H1 (cell line): ENCODE measurements around the gene EIF3B. TPM values are rescaled to one million over a fixed set of nuclear protein-coding genes. Genes with fewer than 3 reads are reported as not detected.
"Not testable (repeated sequence)": the region's sequence is repeated elsewhere in the genome, so short reads cannot be mapped to it uniquely, and the experiment has no call there.

Experiments
- CTCF ChIA-PET: fragments of 300-600 bp; sonication (Branson Sonifier 250); formaldehyde crosslinking; loops from one replicate; lab custom pipeline; 2021; ENCODE audit not compliant: partially characterized antibody; lab: Charles Lee
- POLR2A ChIA-PET: fragments of 300-600 bp; sonication (Branson Sonifier 250); formaldehyde crosslinking; loops from one replicate; lab custom pipeline; 2021; ENCODE audit warnings: inconsistent platforms; ENCODE audit not compliant: partially characterized antibody; lab: Charles Lee
- DNase-seq, 2 experiments: peaks; one replicate each; pipeline versions ENCODE4 v3.0.0 to v3.0.0-alpha.2; 2010 to 2022; ENCODE audit warnings: low spot score in 2 of 2, low read depth in 1 of 2, mixed read lengths in 1 of 2
- FAIRE-seq: peaks from 2 replicates; lab custom pipeline; 2011; peaks lifted over from hg19 to GRCh38; lab: Jason Lieb, UNC
- H2AFZ ChIP-seq: 2 replicates; pipeline ENCODE4 v1.8.1; 2012; ENCODE audit warnings: low read length, inconsistent platforms
- H2AK5ac ChIP-seq: 2 replicates; pipeline ENCODE4 v1.6.1; 2013; ENCODE audit warnings: low read depth, low read length
- H2BK120ac ChIP-seq: replicated peaks from 2 replicates; pipeline ENCODE3; 2013; ENCODE audit warnings: low read depth, low read length, inconsistent platforms
- H2BK12ac ChIP-seq: 2 replicates; pipeline ENCODE4 v1.6.1; 2013; ENCODE audit warnings: low read depth, low read length
- H2BK15ac ChIP-seq: 2 replicates; pipeline ENCODE4 v1.6.1; 2013; ENCODE audit warnings: low read length
- H2BK20ac ChIP-seq: 2 replicates; pipeline ENCODE4 v1.6.1; 2013; ENCODE audit warnings: low read length
- H2BK5ac ChIP-seq: 2 replicates; pipeline ENCODE4 v1.6.1; 2013; ENCODE audit warnings: low read depth, low read length
- H3K14ac ChIP-seq: 2 replicates; pipeline ENCODE4 v1.6.1; 2013; ENCODE audit warnings: inconsistent platforms; ENCODE audit not compliant: insufficient read length
- H3K18ac ChIP-seq: 2 replicates; pipeline ENCODE4 v1.6.1; 2013; ENCODE audit warnings: low read length; ENCODE audit errors: extremely low read depth
- H3K23ac ChIP-seq: 2 replicates; pipeline ENCODE4 v1.6.1; 2013; ENCODE audit warnings: inconsistent platforms; ENCODE audit not compliant: insufficient read length
- H3K23me2 ChIP-seq: 2 replicates; pipeline ENCODE4 v1.6.1; 2013; ENCODE audit warnings: low read depth, low read length
- H3K27ac ChIP-seq: 2 replicates; pipeline ENCODE4 v1.6.1; 2011; ENCODE audit warnings: low read depth, low read length, inconsistent platforms
- H3K27me3 ChIP-seq, 4 experiments: replicated peaks in 1 of 4; 1 replicate in 1 of 4; 2 replicates in 3 of 4; pipeline versions ENCODE4 v1.6.1 to v1.8.1; 2011 to 2013; ENCODE audit warnings: low read length in 3 of 4, mild to moderate bottlenecking in 3 of 4, inconsistent platforms in 2 of 4, mixed read lengths in 2 of 4, moderate library complexity in 1 of 4; ENCODE audit not compliant: control insufficient read depth in 3 of 4, insufficient read depth in 3 of 4; ENCODE audit errors: extremely low read depth in 1 of 4
- H3K36me3 ChIP-seq, 4 experiments: 2 replicates each; pipeline versions ENCODE4 v1.6.1 to v1.8.1; 2011 to 2013; ENCODE audit warnings: mild to moderate bottlenecking in 4 of 4, low read length in 3 of 4, moderate library complexity in 2 of 4, control low read depth in 1 of 4, inconsistent platforms in 1 of 4; ENCODE audit not compliant: insufficient read depth in 4 of 4, control insufficient read depth in 2 of 4
- H3K4ac ChIP-seq: replicated peaks from 2 replicates; pipeline ENCODE3; 2013; ENCODE audit warnings: low read length, low read depth, mixed read lengths, inconsistent platforms; ENCODE audit not compliant: insufficient read length
- H3K4me1 ChIP-seq, 4 experiments: replicated peaks in 1 of 4; 1 replicate in 1 of 4; 2 replicates in 3 of 4; pipeline versions ENCODE4 v1.6.1 to v1.8.1; 2011 to 2013; ENCODE audit warnings: low read length in 3 of 4, inconsistent platforms in 2 of 4, mixed read lengths in 1 of 4; ENCODE audit not compliant: insufficient read depth in 4 of 4, control insufficient read depth in 3 of 4
- H3K4me2 ChIP-seq, 2 experiments: 2 replicates each; pipeline versions ENCODE4 v1.6.1 to v1.8.1; 2011 to 2013; ENCODE audit warnings: low read depth in 2 of 2, low read length in 2 of 2, control low read depth in 1 of 2, inconsistent platforms in 1 of 2, mild to moderate bottlenecking in 1 of 2; ENCODE audit not compliant: insufficient read depth in 1 of 2
- H3K4me3 ChIP-seq, 4 experiments: fragments of 200-600, 300-600 bp in 1 of 4; sonication (generic), shearing (Covaris generic), sonication (Bioruptor Twin) in 1 of 4; 2 replicates each; pipeline versions ENCODE4 v1.5.1 to v1.8.1; 2011 to 2016; ENCODE audit warnings: low read length in 4 of 4, low read depth in 3 of 4, control low read depth in 2 of 4, inconsistent platforms in 2 of 4, mild to moderate bottlenecking in 2 of 4, mixed read lengths in 1 of 4, moderate library complexity in 1 of 4; ENCODE audit not compliant: insufficient read depth in 2 of 4; ENCODE audit errors: extremely low read depth in 1 of 4
- H3K56ac ChIP-seq: replicated peaks from 2 replicates; pipeline ENCODE3; 2013; ENCODE audit warnings: low read depth, mild to moderate bottlenecking, mixed read lengths, low read length, inconsistent platforms; ENCODE audit not compliant: insufficient read length
- H3K79me1 ChIP-seq: 2 replicates; pipeline ENCODE4 v1.6.1; 2013; ENCODE audit warnings: low read depth, low read length, control low read depth
- H3K79me2 ChIP-seq, 2 experiments: 2 replicates each; pipeline versions ENCODE4 v1.6.1 to v1.8.1; 2012 to 2013; ENCODE audit warnings: low read length in 2 of 2, mild to moderate bottlenecking in 2 of 2, inconsistent platforms in 1 of 2; ENCODE audit not compliant: insufficient read depth in 2 of 2, control insufficient read depth in 1 of 2
- H3K9ac ChIP-seq, 4 experiments: replicated peaks in 1 of 4; 1 replicate in 1 of 4; 2 replicates in 3 of 4; pipeline versions ENCODE4 v1.6.1 to v1.8.1; 2011 to 2013; ENCODE audit warnings: low read depth in 3 of 4, low read length in 3 of 4, control low read depth in 2 of 4, mild to moderate bottlenecking in 2 of 4, moderate library complexity in 2 of 4, inconsistent platforms in 1 of 4; ENCODE audit errors: extremely low read depth in 1 of 4
- H3K9me3 ChIP-seq, 2 experiments: 2 replicates each; pipeline versions ENCODE4 v1.6.1 to v1.8.1; 2012 to 2013; ENCODE audit warnings: mild to moderate bottlenecking in 2 of 2, moderate library complexity in 2 of 2, control low read depth in 1 of 2, inconsistent platforms in 1 of 2, low read depth in 1 of 2, low read length in 1 of 2, mixed read lengths in 1 of 2; ENCODE audit not compliant: insufficient read depth in 2 of 2
- H4K20me1 ChIP-seq, 2 experiments: replicated peaks in 1 of 2; 2 replicates each; pipeline versions ENCODE3 to v1.8.1; 2011 to 2013; ENCODE audit warnings: inconsistent platforms in 2 of 2, low read length in 2 of 2, mild to moderate bottlenecking in 1 of 2; ENCODE audit not compliant: insufficient read depth in 2 of 2, control insufficient read depth in 1 of 2
- H4K5ac ChIP-seq: 2 replicates; pipeline ENCODE4 v1.6.1; 2013; ENCODE audit warnings: low read length, low read depth, mixed read lengths, inconsistent platforms; ENCODE audit not compliant: insufficient read length
- H4K8ac ChIP-seq: 2 replicates; pipeline ENCODE4 v1.8.0; 2013; ENCODE audit warnings: mild to moderate bottlenecking, moderate library complexity, low read length, inconsistent platforms; ENCODE audit not compliant: insufficient read depth; ENCODE audit errors: extremely low read depth
- H4K91ac ChIP-seq: replicated peaks from 2 replicates; pipeline ENCODE3; 2013; ENCODE audit warnings: low read length, mixed read lengths, inconsistent platforms; ENCODE audit not compliant: insufficient read length
- BCL11A ChIP-seq, 2 experiments: IDR thresholded peaks; one replicate each; pipeline ENCODE4 v1.6.1; 2011; ENCODE audit warnings: low read depth in 2 of 2, low read length in 2 of 2, mild to moderate bottlenecking in 2 of 2
- CBX8 ChIP-seq: fragments of 300-800, 300-1000 bp; sonication (generic); IDR thresholded peaks from 2 replicates; pipeline ENCODE4 v1.7.1; 2016; ENCODE audit warnings: low read depth, low read length, borderline replicate concordance
- CHD1 ChIP-seq: IDR thresholded peaks from 2 replicates; pipeline ENCODE4 v1.6.1; 2012; ENCODE audit warnings: low read depth, low read length, improper control_type of control experiment
- RAD21 ChIP-seq, 2 experiments: IDR thresholded peaks in 1 of 2; conservative IDR thresholded peaks in 1 of 2; 2 replicates each; pipeline ENCODE4 v1.6.1; 2011; ENCODE audit warnings: low read depth in 2 of 2, low read length in 2 of 2, improper control_type of control experiment in 1 of 2, inconsistent platforms in 1 of 2, mild to moderate bottlenecking in 1 of 2, moderate library complexity in 1 of 2
- RFX5 ChIP-seq: IDR thresholded peaks from 2 replicates; pipeline ENCODE4 v1.6.1; 2011; ENCODE audit warnings: low read depth, low read length, improper control_type of control experiment, borderline replicate concordance
- WGBS, 2 experiments: shearing (Covaris generic) in 1 of 2; methylation state at CpG; one replicate each; pipeline versions ENCODE4 v1.1.6 to v1.1.7; 2013 to 2015; ENCODE audit warnings: low lambda C conversion rate in 2 of 2, mixed read lengths in 2 of 2, inconsistent platforms in 1 of 2, low coverage in 1 of 2, missing lambda C conversion rate in 1 of 2; ENCODE audit not compliant: insufficient replicate concordance in 2 of 2, insufficient coverage in 1 of 2, insufficient read length in 1 of 2; ENCODE audit errors: extremely low coverage in 1 of 2, missing lambda C conversion rate in 1 of 2; 5-methylcytosine and 5-hydroxymethylcytosine counted together
- polyA plus RNA-seq, 7 experiments: library from polyadenylated mRNA; depleted of rRNA in 3 of 7; stranded (reverse) in 5 of 7; unstranded in 2 of 7; fragments of >200 nt in 5 of 7; fragments of 200-250 nt in 2 of 7; gene quantifications; 1 replicate in 5 of 7; 2 replicates in 1 of 7; 4 replicates in 1 of 7; pipeline versions ENCODE4 v1.2.1 to v1.2.3, GENCODE V29; 2011 to 2013; ENCODE audit warnings: missing spikeins in 2 of 7, mixed read lengths in 2 of 7
- total RNA-seq: library from RNA; stranded (reverse); fragmentation: NEBNext Ultra II Directional; extraction: Animal tissue kit (Norgen Biotek cat#: 25700); gene quantifications from 2 replicates; pipeline ENCODE4 v1.2.1, GENCODE V29; 2021
- TF ChIP-seq, protein P1 (sequence below): IDR thresholded peaks from 2 replicates; pipeline ENCODE4 v1.6.1; 2011; ENCODE audit warnings: low read depth, mild to moderate bottlenecking, low read length; ENCODE audit not compliant: insufficient read depth

The EIF3B gene
- total and polyA plus RNA-seq, 2 of the 8 experiments (the other 6 are each of a cell fraction or from before 2014, with no cell fraction given) = 167 to 316 TPM

- no peak for TF ChIP-seq RFX5
- TF ChIP-seq CHD1 = no peak
- no peak for TF ChIP-seq BCL11A (IDR thresholded peaks at IDR 0.05; ENCODE audit: low read depth in 2 of 2, low read length in 2 of 2)
- TF ChIP-seq RAD21 (IDR thresholded peaks at IDR 0.05 in 1 of 2, conservative IDR thresholded peaks at IDR 0.05 in 1 of 2; ENCODE audit: low read depth in 2 of 2, low read length in 2 of 2) = no peak
- no peak for TF ChIP-seq CBX8
- TF ChIP-seq, protein P1, sequence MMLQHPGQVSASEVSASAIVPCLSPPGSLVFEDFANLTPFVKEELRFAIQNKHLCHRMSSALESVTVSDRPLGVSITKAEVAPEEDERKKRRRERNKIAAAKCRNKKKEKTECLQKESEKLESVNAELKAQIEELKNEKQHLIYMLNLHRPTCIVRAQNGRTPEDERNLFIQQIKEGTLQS = no peak
Observed at GRCh38 chr7:2331707-2332106, 22.9 kb upstream of the EIF3B start (continued).

DNA sequence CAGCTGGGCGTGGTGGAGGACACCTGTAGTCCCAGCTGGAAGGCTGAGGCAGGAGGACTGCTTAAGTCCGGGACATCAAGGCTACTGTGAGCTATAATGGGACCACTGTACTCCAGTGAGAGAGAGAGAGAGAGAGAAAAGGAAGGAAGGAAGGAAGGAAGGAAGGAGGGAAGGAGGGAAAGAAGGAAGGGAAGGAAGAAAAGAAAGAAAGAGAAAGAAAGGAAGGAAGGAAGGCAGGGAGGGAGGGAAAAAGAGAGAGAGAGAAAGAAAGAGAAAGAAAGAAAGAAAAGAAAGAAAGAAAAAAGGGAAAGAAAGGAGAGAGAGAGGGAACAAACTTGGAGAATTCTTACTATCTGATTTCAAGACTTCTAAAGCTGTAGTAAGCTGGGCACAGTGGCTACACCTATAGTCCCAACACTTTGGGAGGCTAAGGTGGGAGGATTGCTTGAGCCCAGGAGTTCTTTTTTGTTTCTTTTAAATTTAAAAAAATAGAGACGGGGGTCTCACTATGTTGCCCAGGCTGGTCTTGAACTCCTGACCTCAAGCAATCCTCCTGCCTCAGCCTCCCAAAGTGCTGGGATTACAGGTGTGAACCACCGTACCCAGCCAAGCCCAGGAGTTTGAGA lies 21.9 kb upstream of the EIF3B start:
- not testable (repeated sequence) for H3K56ac ChIP-seq, H2BK12ac ChIP-seq, H3K23ac ChIP-seq, H3K36me3 ChIP-seq, H4K20me1 ChIP-seq, H3K79me1 ChIP-seq, H3K4ac ChIP-seq, H3K14ac ChIP-seq, H3K9me3 ChIP-seq, H3K4me1 ChIP-seq, H3K4me3 ChIP-seq, H3K27me3 ChIP-seq, H3K9ac ChIP-seq, H2BK120ac ChIP-seq, H2BK20ac ChIP-seq, FAIRE-seq, H2BK15ac ChIP-seq, H2AFZ ChIP-seq, H2AK5ac ChIP-seq, H3K27ac ChIP-seq, H3K23me2 ChIP-seq, H3K79me2 ChIP-seq, H3K18ac ChIP-seq, DNase-seq, H4K8ac ChIP-seq, H3K4me2 ChIP-seq, H4K5ac ChIP-seq, H2BK5ac ChIP-seq, H4K91ac ChIP-seq
- CTCF ChIA-PET = interaction anchor here (0.7 to 1.9 kb wide), 3 partner anchors 11 to 565 kb away, joined by 3 to 5 read pairs (median 3); no protein-coding TSS in a partner anchor
- WGBS, 2 experiments = 80% methylated on average over 4 of the region's 4 CpGs; no CpG with 5 or more reads in 1 of the 2 experiments
- POLR2A ChIA-PET = interaction anchor here (0.6 to 3.2 kb wide), 6 partner anchors 10 to 117 kb away, joined by 3 to 18 read pairs (median 4); partner anchors contain the start of gene EIF3B
